SKM-1 (cell line): ENCODE measurements around the gene C1orf115.
"Not testable (repeated sequence)": the region's sequence is repeated elsewhere in the genome, so short reads cannot be mapped to it uniquely, and the experiment has no call there.

Experiments
- DNase-seq: peaks from one replicate; lab custom pipeline; 2025; ENCODE audit not compliant: unreplicated experiment; lab: John Stamatoyannopoulos, UW

C1orf115 gene

GRCh38 chr1:220717800-220718640 is 27.9 kb downstream of the C1orf115 start:
- DNase-seq = peak; percentile 59

- not testable (repeated sequence) for DNase-seq
These were observed 31.1 kb downstream of the C1orf115 start for GRCh38 chr1:220721266-220721665.

GRCh38 chr1:220726634-220727033 is 36.5 kb downstream of the C1orf115 start:
- no peak for DNase-seq

- DNase-seq = no peak
These were observed 37.4 kb downstream of the C1orf115 start for GRCh38 chr1:220727519-220727918.

- no peak for DNase-seq
These were observed 40.3 kb downstream of the C1orf115 start for GRCh38 chr1:220730486-220730885.

GRCh38 chr1:220732137-220732536 is 42.0 kb downstream of the C1orf115 start:
- no peak for DNase-seq

- DNase-seq = no peak
These were observed 42.5 kb downstream of the C1orf115 start for GRCh38 chr1:220732621-220733020.

- peak; percentile 93 for DNase-seq
These were observed 43.0 kb downstream of the C1orf115 start for GRCh38 chr1:220733086-220733601.

- DNase-seq = no peak
These were observed 44.6 kb downstream of the C1orf115 start for GRCh38 chr1:220734571-220735326.

- not testable (repeated sequence) for DNase-seq
These were observed 46.1 kb downstream of the C1orf115 start for GRCh38 chr1:220736283-220736682.

- no peak for DNase-seq
These were observed 51.2 kb downstream of the C1orf115 start for GRCh38 chr1:220741349-220741748.

- DNase-seq = no peak
These were observed 51.7 kb downstream of the C1orf115 start for GRCh38 chr1:220741825-220742224.

- no peak for DNase-seq
These were observed 52.4 kb downstream of the C1orf115 start for GRCh38 chr1:220742520-220742919.

- DNase-seq = no peak
These were observed 56.7 kb downstream of the C1orf115 start for GRCh38 chr1:220746851-220747250.

- DNase-seq = no peak
These were observed 57.4 kb downstream of the C1orf115 start for GRCh38 chr1:220747437-220748088.

- DNase-seq = no peak
These were observed 58.1 kb downstream of the C1orf115 start, which contains the start of gene MTARC2 for GRCh38 chr1:220748089-220748934. TSS of gene MTARC2 (plus strand) at chr1:220748322. CDS start at chr1:220748532, 210 bp downstream.
